Measurements from ENCODE around the gene CYP4V2.

The CYP4V2 gene

GRCh38 chr4:186255122-186255521 is 63.8 kb downstream of the CYP4V2 start:
- H3K9me2 ChIP-seq (ENCODE audit: low read depth, low read length): no peaks in the 10 kb centered on the region
- no peaks in the 10 kb centered on the region for H3F3A ChIP-seq (ENCODE audit: insufficient read depth, low read length)
- no peak overlapping the region for H3K4me3 ChIP-seq (ENCODE audit: low read depth, low read length, poor library complexity, severe bottlenecking)
- no peaks in the 10 kb centered on the region for H4K20me1 ChIP-seq (ENCODE audit: insufficient read depth, low read length)
- no peaks in the 10 kb centered on the region for H3K9me3 ChIP-seq (ENCODE audit: low read length)
- TF ChIP-seq EZH2 (IDR thresholded peaks at IDR 0.05; ENCODE audit: borderline replicate concordance, low read length): no peak
- TF ChIP-seq, protein P1, sequence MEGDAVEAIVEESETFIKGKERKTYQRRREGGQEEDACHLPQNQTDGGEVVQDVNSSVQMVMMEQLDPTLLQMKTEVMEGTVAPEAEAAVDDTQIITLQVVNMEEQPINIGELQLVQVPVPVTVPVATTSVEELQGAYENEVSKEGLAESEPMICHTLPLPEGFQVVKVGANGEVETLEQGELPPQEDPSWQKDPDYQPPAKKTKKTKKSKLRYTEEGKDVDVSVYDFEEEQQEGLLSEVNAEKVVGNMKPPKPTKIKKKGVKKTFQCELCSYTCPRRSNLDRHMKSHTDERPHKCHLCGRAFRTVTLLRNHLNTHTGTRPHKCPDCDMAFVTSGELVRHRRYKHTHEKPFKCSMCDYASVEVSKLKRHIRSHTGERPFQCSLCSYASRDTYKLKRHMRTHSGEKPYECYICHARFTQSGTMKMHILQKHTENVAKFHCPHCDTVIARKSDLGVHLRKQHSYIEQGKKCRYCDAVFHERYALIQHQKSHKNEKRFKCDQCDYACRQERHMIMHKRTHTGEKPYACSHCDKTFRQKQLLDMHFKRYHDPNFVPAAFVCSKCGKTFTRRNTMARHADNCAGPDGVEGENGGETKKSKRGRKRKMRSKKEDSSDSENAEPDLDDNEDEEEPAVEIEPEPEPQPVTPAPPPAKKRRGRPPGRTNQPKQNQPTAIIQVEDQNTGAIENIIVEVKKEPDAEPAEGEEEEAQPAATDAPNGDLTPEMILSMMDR (IDR thresholded peaks at IDR 0.05; ENCODE audit: low read length): no peak
- H3K27ac ChIP-seq (ENCODE audit: low read depth, low read length, poor library complexity, severe bottlenecking): no peak overlapping the region
- H3K79me2 ChIP-seq (ENCODE audit: insufficient read depth, low read length): no peaks in the 10 kb centered on the region
- no peaks in the 10 kb centered on the region for H3K4me1 ChIP-seq (ENCODE audit: insufficient read depth, low read length, severe bottlenecking)
- no peaks in the 10 kb centered on the region for H3K36me3 ChIP-seq (ENCODE audit: insufficient read depth, low read length)
- H3K9ac ChIP-seq (ENCODE audit: low read length): no peak overlapping the region
- no peak overlapping the region for H3K4me2 ChIP-seq (ENCODE audit: low read length)
- H3K27me3 ChIP-seq (ENCODE audit: insufficient read depth, low read length): no peaks in the 10 kb centered on the region
- no peak overlapping the region for H2AFZ ChIP-seq (ENCODE audit: low read length)

- Histone ChIP-seq H3K9ac (ENCODE audit: low read length) (no peak overlapping the region), H3K4me3 (ENCODE audit: low read depth, low read length, poor library complexity, severe bottlenecking) (no peak overlapping the region), H3K36me3 (ENCODE audit: insufficient read depth, low read length) (no peaks in the 10 kb centered on the region), H3K9me2 (ENCODE audit: low read depth, low read length) (no peaks in the 10 kb centered on the region), H3K27ac (ENCODE audit: low read depth, low read length, poor library complexity, severe bottlenecking) (no peak overlapping the region), H3K27me3 (ENCODE audit: insufficient read depth, low read length) (no peaks in the 10 kb centered on the region), H3K4me2 (ENCODE audit: low read length) (no peak overlapping the region), H3K79me2 (ENCODE audit: insufficient read depth, low read length) (no peaks in the 10 kb centered on the region), H3K4me1 (ENCODE audit: insufficient read depth, low read length, severe bottlenecking) (no peaks in the 10 kb centered on the region), H4K20me1 (ENCODE audit: insufficient read depth, low read length) (no peaks in the 10 kb centered on the region), H3F3A (ENCODE audit: insufficient read depth, low read length) (no peaks in the 10 kb centered on the region), H2AFZ (ENCODE audit: low read length) (no peak overlapping the region), H3K9me3 (ENCODE audit: low read length) (no peaks in the 10 kb centered on the region)
- TF ChIP-seq EZH2 (IDR thresholded peaks at IDR 0.05; ENCODE audit: borderline replicate concordance, low read length): no peak
- TF ChIP-seq, protein P1 (IDR thresholded peaks at IDR 0.05; ENCODE audit: low read length): no peak
These were observed 66.9 kb downstream of the CYP4V2 start for GRCh38 chr4:186258216-186258811.

DNA sequence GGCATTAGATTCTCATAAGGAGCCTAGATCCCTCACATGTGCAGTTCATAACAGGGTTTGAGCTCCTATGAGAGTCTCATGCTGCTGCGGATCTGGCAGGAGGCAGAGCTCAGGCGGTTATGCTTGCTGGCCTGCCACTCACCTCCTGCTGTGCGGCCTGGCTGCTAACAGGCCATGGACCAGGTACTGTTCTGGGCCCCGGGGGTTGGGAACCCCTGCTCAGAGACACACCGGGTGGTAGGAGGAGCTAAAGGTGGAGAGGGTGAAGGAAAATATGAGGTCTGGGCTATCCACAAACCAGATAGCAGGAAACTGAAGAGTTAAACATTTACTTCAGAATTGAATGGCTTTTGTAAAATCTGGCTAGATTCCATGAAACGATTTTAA is 68.7 kb downstream of the CYP4V2 start:
- Histone ChIP-seq H3K9me3 (ENCODE audit: low read length) (no peaks in the 10 kb centered on the region), H3K9ac (ENCODE audit: low read length) (no peak overlapping the region)

More for the DNA sequence above, 68.7 kb downstream of the CYP4V2 start:
- Histone ChIP-seq H3K27me3 (ENCODE audit: insufficient read depth, low read length) (no peaks in the 10 kb centered on the region), H3K27ac (ENCODE audit: low read depth, low read length, poor library complexity, severe bottlenecking) (no peak overlapping the region), H3K4me2 (ENCODE audit: low read length) (no peak overlapping the region), H3K36me3 (ENCODE audit: insufficient read depth, low read length) (no peaks in the 10 kb centered on the region), H3K4me3 (ENCODE audit: low read depth, low read length, poor library complexity, severe bottlenecking) (no peak overlapping the region), H3K4me1 (ENCODE audit: insufficient read depth, low read length, severe bottlenecking) (no peaks in the 10 kb centered on the region), H2AFZ (ENCODE audit: low read length) (no peak overlapping the region), H3K9me2 (ENCODE audit: low read depth, low read length) (no peaks in the 10 kb centered on the region), H3F3A (ENCODE audit: insufficient read depth, low read length) (no peaks in the 10 kb centered on the region), H3K79me2 (ENCODE audit: insufficient read depth, low read length) (no peaks in the 10 kb centered on the region), H4K20me1 (ENCODE audit: insufficient read depth, low read length) (no peaks in the 10 kb centered on the region)
- TF ChIP-seq, protein P1 (IDR thresholded peaks at IDR 0.05; ENCODE audit: low read length): no peak
- no peak for TF ChIP-seq EZH2 (IDR thresholded peaks at IDR 0.05; ENCODE audit: borderline replicate concordance, low read length)

Measured in OCI-LY1 (cell line).